HG03575 (cell line): ENCODE results near the gene SPRED3.

Experiments
- ATAC-seq: cut with Tn5 transposase; IDR thresholded peaks from one replicate; pipeline ENCODE4 v1.9.1; 2021; ENCODE audit not compliant: unreplicated experiment, insufficient number of reproducible peaks, low FRiP score; ENCODE audit errors: extremely low read depth

SPRED3 gene

GRCh38 chr19:38437295-38437694, 48.8 kb downstream of the SPRED3 start:
- no peak for ATAC-seq

GRCh38 chr19:38437917-38438316, 49.4 kb downstream of the SPRED3 start:
- no peak for ATAC-seq

- ATAC-seq: no peak
These were observed 52.1 kb downstream of the SPRED3 start for GRCh38 chr19:38440592-38440991.

- no peak for ATAC-seq
These were observed 53.3 kb downstream of the SPRED3 start for GRCh38 chr19:38441657-38442348.

GRCh38 chr19:38442736-38443135, 54.2 kb downstream of the SPRED3 start:
- ATAC-seq: no peak

GRCh38 chr19:38443458-38443999, 55.0 kb downstream of the SPRED3 start:
- no peak for ATAC-seq

GRCh38 chr19:38444026-38444425, 55.5 kb downstream of the SPRED3 start:
- ATAC-seq: no peak

GRCh38 chr19:38445362-38445761, 56.9 kb downstream of the SPRED3 start:
- ATAC-seq: no peak

GRCh38 chr19:38448225-38448624, 59.7 kb downstream of the SPRED3 start:
- ATAC-seq: no peak
